ENCODE results near the gene GPR173.

The GPR173 gene

GRCh38 chrX:53048169-53049126 is at the start of gene GPR173:
Gene GPR173 (plus strand): TSS chrX:53048789. CDS start chrX:53076622, 27,833 bp downstream.
- Histone ChIP-seq H3K36me3 (ENCODE audit: control insufficient read depth in 2 of 2, insufficient read depth in 2 of 2, low read length in 2 of 2) (no peaks in the 10 kb centered on the region), H3K27me3 (ENCODE audit: control insufficient read depth in 1 of 2, insufficient read depth in 2 of 2, low read length in 2 of 2) (peaks cover 0 to 19% of the 10 kb centered on the region in 2 donors), H3K9me3 (ENCODE audit: control insufficient read depth in 2 of 2, low read length in 2 of 2) (no peaks in the 10 kb centered on the region), H3K4me1 (ENCODE audit: control insufficient read depth, insufficient read depth, low read length) (peaks cover 10% of the 10 kb centered on the region), H3K9ac (ENCODE audit: low read length in 2 of 2) (peak within 1 kb of the TSS; percentile 21 to 60), H3K27ac (ENCODE audit: low read length) (no peak within 1 kb of the TSS), H3K4me3 (ENCODE audit: low read length in 2 of 2) (peak within 1 kb of the TSS; percentile 55 to 72)

- no peak overlapping the region for H3K9ac ChIP-seq (ENCODE audit: low read length in 2 of 2)
- no peaks in the 10 kb centered on the region for H3K9me3 ChIP-seq (ENCODE audit: control insufficient read depth in 2 of 2, low read length in 2 of 2)
- H3K4me3 ChIP-seq (ENCODE audit: low read length in 2 of 2), result no peak overlapping the region
- H3K36me3 ChIP-seq (ENCODE audit: control insufficient read depth in 2 of 2, insufficient read depth in 2 of 2, low read length in 2 of 2), result no peaks in the 10 kb centered on the region
- peaks cover 5% of the 10 kb centered on the region for H3K4me1 ChIP-seq (ENCODE audit: control insufficient read depth, insufficient read depth, low read length)
- peaks cover 0 to 31% of the 10 kb centered on the region in 2 donors for H3K27me3 ChIP-seq (ENCODE audit: control insufficient read depth in 1 of 2, insufficient read depth in 2 of 2, low read length in 2 of 2)
- no peak overlapping the region for H3K27ac ChIP-seq (ENCODE audit: low read length)
Measured at GRCh38 chrX:53000447-53001135, 48.0 kb upstream of the GPR173 start.

GRCh38 chrX:53001958-53002357 is 46.6 kb upstream of the GPR173 start:
- no peaks in the 10 kb centered on the region for H3K4me1 ChIP-seq (ENCODE audit: control insufficient read depth, insufficient read depth, low read length)
- no peaks in the 10 kb centered on the region for H3K9me3 ChIP-seq (ENCODE audit: control insufficient read depth in 2 of 2, low read length in 2 of 2)
- H3K9ac ChIP-seq (ENCODE audit: low read length in 2 of 2), result no peak overlapping the region
- H3K4me3 ChIP-seq (ENCODE audit: low read length in 2 of 2), result no peak overlapping the region
- no peak overlapping the region for H3K27ac ChIP-seq (ENCODE audit: low read length)
- H3K27me3 ChIP-seq (ENCODE audit: control insufficient read depth in 1 of 2, insufficient read depth in 2 of 2, low read length in 2 of 2), result peaks cover 0 to 28% of the 10 kb centered on the region in 2 donors
- no peaks in the 10 kb centered on the region for H3K36me3 ChIP-seq (ENCODE audit: control insufficient read depth in 2 of 2, insufficient read depth in 2 of 2, low read length in 2 of 2)

GRCh38 chrX:53003111-53003510 is 45.5 kb upstream of the GPR173 start:
- H3K4me1 ChIP-seq (ENCODE audit: control insufficient read depth, insufficient read depth, low read length), result no peaks in the 10 kb centered on the region
- H3K27me3 ChIP-seq (ENCODE audit: control insufficient read depth in 1 of 2, insufficient read depth in 2 of 2, low read length in 2 of 2), result peaks cover 0 to 30% of the 10 kb centered on the region in 2 donors
- no peak overlapping the region for H3K9ac ChIP-seq (ENCODE audit: low read length in 2 of 2)
- H3K4me3 ChIP-seq (ENCODE audit: low read length in 2 of 2), result no peak overlapping the region
- H3K27ac ChIP-seq (ENCODE audit: low read length), result no peak overlapping the region
- H3K9me3 ChIP-seq (ENCODE audit: control insufficient read depth in 2 of 2, low read length in 2 of 2), result no peaks in the 10 kb centered on the region
- no peaks in the 10 kb centered on the region for H3K36me3 ChIP-seq (ENCODE audit: control insufficient read depth in 2 of 2, insufficient read depth in 2 of 2, low read length in 2 of 2)

GRCh38 chrX:53004038-53004437 is 44.6 kb upstream of the GPR173 start:
- no peak overlapping the region for H3K27ac ChIP-seq (ENCODE audit: low read length)
- H3K36me3 ChIP-seq (ENCODE audit: control insufficient read depth in 2 of 2, insufficient read depth in 2 of 2, low read length in 2 of 2), result no peaks in the 10 kb centered on the region
- H3K4me1 ChIP-seq (ENCODE audit: control insufficient read depth, insufficient read depth, low read length), result no peaks in the 10 kb centered on the region
- H3K9me3 ChIP-seq (ENCODE audit: control insufficient read depth in 2 of 2, low read length in 2 of 2), result no peaks in the 10 kb centered on the region
- no peak overlapping the region for H3K4me3 ChIP-seq (ENCODE audit: low read length in 2 of 2)
- peaks cover 0 to 30% of the 10 kb centered on the region in 2 donors for H3K27me3 ChIP-seq (ENCODE audit: control insufficient read depth in 1 of 2, insufficient read depth in 2 of 2, low read length in 2 of 2)
- no peak overlapping the region for H3K9ac ChIP-seq (ENCODE audit: low read length in 2 of 2)

- H3K9me3 ChIP-seq (ENCODE audit: control insufficient read depth in 2 of 2, low read length in 2 of 2), result no peaks in the 10 kb centered on the region
- no peak overlapping the region for H3K9ac ChIP-seq (ENCODE audit: low read length in 2 of 2)
- H3K27me3 ChIP-seq (ENCODE audit: control insufficient read depth in 1 of 2, insufficient read depth in 2 of 2, low read length in 2 of 2), result peaks cover 0 to 24% of the 10 kb centered on the region in 2 donors
- no peak overlapping the region for H3K4me3 ChIP-seq (ENCODE audit: low read length in 2 of 2)
- H3K36me3 ChIP-seq (ENCODE audit: control insufficient read depth in 2 of 2, insufficient read depth in 2 of 2, low read length in 2 of 2), result no peaks in the 10 kb centered on the region
- H3K27ac ChIP-seq (ENCODE audit: low read length), result no peak overlapping the region
- no peaks in the 10 kb centered on the region for H3K4me1 ChIP-seq (ENCODE audit: control insufficient read depth, insufficient read depth, low read length)
Measured at GRCh38 chrX:53004811-53005210, 43.8 kb upstream of the GPR173 start.

- H3K9ac ChIP-seq (ENCODE audit: low read length in 2 of 2), result no peak overlapping the region
- no peak overlapping the region for H3K27ac ChIP-seq (ENCODE audit: low read length)
- no peaks in the 10 kb centered on the region for H3K9me3 ChIP-seq (ENCODE audit: control insufficient read depth in 2 of 2, low read length in 2 of 2)
- no peaks in the 10 kb centered on the region for H3K36me3 ChIP-seq (ENCODE audit: control insufficient read depth in 2 of 2, insufficient read depth in 2 of 2, low read length in 2 of 2)
- no peak overlapping the region for H3K4me3 ChIP-seq (ENCODE audit: low read length in 2 of 2)
- H3K27me3 ChIP-seq (ENCODE audit: control insufficient read depth in 1 of 2, insufficient read depth in 2 of 2, low read length in 2 of 2), result peaks cover 0 to 21% of the 10 kb centered on the region in 2 donors
- no peaks in the 10 kb centered on the region for H3K4me1 ChIP-seq (ENCODE audit: control insufficient read depth, insufficient read depth, low read length)
Measured at GRCh38 chrX:53005327-53005726, 43.3 kb upstream of the GPR173 start.

GRCh38 chrX:53009032-53009431 is 39.6 kb upstream of the GPR173 start:
- Histone ChIP-seq H3K4me3 (ENCODE audit: low read length in 2 of 2) (no peak overlapping the region), H3K27me3 (ENCODE audit: control insufficient read depth in 1 of 2, insufficient read depth in 2 of 2, low read length in 2 of 2) (peaks cover 0 to 6% of the 10 kb centered on the region in 2 donors), H3K9me3 (ENCODE audit: control insufficient read depth in 2 of 2, low read length in 2 of 2) (peaks cover 0 to 3% of the 10 kb centered on the region in 2 donors), H3K27ac (ENCODE audit: low read length) (no peak overlapping the region), H3K4me1 (ENCODE audit: control insufficient read depth, insufficient read depth, low read length) (no peaks in the 10 kb centered on the region), H3K36me3 (ENCODE audit: control insufficient read depth in 2 of 2, insufficient read depth in 2 of 2, low read length in 2 of 2) (no peaks in the 10 kb centered on the region), H3K9ac (ENCODE audit: low read length in 2 of 2) (no peak overlapping the region)

- Histone ChIP-seq H3K27ac (ENCODE audit: low read length) (no peak overlapping the region), H3K4me1 (ENCODE audit: control insufficient read depth, insufficient read depth, low read length) (no peaks in the 10 kb centered on the region), H3K9me3 (ENCODE audit: control insufficient read depth in 2 of 2, low read length in 2 of 2) (peaks cover 0 to 3% of the 10 kb centered on the region in 2 donors), H3K27me3 (ENCODE audit: control insufficient read depth in 1 of 2, insufficient read depth in 2 of 2, low read length in 2 of 2) (peaks cover 0 to 12% of the 10 kb centered on the region in 2 donors), H3K9ac (ENCODE audit: low read length in 2 of 2) (no peak overlapping the region), H3K36me3 (ENCODE audit: control insufficient read depth in 2 of 2, insufficient read depth in 2 of 2, low read length in 2 of 2) (no peaks in the 10 kb centered on the region), H3K4me3 (ENCODE audit: low read length in 2 of 2) (no peak overlapping the region)
Measured at GRCh38 chrX:53013291-53013690, 35.3 kb upstream of the GPR173 start.

- H3K9ac ChIP-seq (ENCODE audit: low read length in 2 of 2), result no peak overlapping the region
- H3K9me3 ChIP-seq (ENCODE audit: control insufficient read depth in 2 of 2, low read length in 2 of 2), result no peaks in the 10 kb centered on the region
- H3K36me3 ChIP-seq (ENCODE audit: control insufficient read depth in 2 of 2, insufficient read depth in 2 of 2, low read length in 2 of 2), result no peaks in the 10 kb centered on the region
- no peaks in the 10 kb centered on the region for H3K4me1 ChIP-seq (ENCODE audit: control insufficient read depth, insufficient read depth, low read length)
- no peak overlapping the region for H3K27ac ChIP-seq (ENCODE audit: low read length)
- peaks cover 0 to 23% of the 10 kb centered on the region in 2 donors for H3K27me3 ChIP-seq (ENCODE audit: control insufficient read depth in 1 of 2, insufficient read depth in 2 of 2, low read length in 2 of 2)
- no peak overlapping the region for H3K4me3 ChIP-seq (ENCODE audit: low read length in 2 of 2)
Measured at GRCh38 chrX:53018627-53019026, 30.0 kb upstream of the GPR173 start.

Measured in stomach smooth muscle (tissue), 2 donors.